Measurements from ENCODE around the gene METTL24.

METTL24 gene

GRCh38 chr6:110334423-110335180 lies 23.5 kb downstream of the METTL24 start:
- Histone ChIP-seq H3K4me3 (replicated peaks; ENCODE audit: insufficient read depth, low read length) (no peak overlapping the region), H3K27ac (replicated peaks) (no peak overlapping the region)
- no peak for DNase-seq (ENCODE audit: low read depth in 1 of 2, low spot score in 1 of 2)

GRCh38 chr6:110332281-110332680 lies 25.9 kb downstream of the METTL24 start:
- H3K4me3 ChIP-seq (replicated peaks; ENCODE audit: insufficient read depth, low read length): no peak overlapping the region
- no peak for DNase-seq (ENCODE audit: low read depth in 1 of 2, low spot score in 1 of 2)
- TF ChIP-seq REST (IDR thresholded peaks at IDR 0.05; ENCODE audit: insufficient replicate concordance, low read depth) (no peak), GABPA (IDR thresholded peaks at IDR 0.05; ENCODE audit: low read depth) (no peak), CTCF (IDR thresholded peaks at IDR 0.05; ENCODE audit: insufficient read depth, low read length) (no peak), SPI1 (IDR thresholded peaks at IDR 0.05; ENCODE audit: borderline replicate concordance, low read depth) (no peak), POLR2AphosphoS5 (IDR thresholded peaks at IDR 0.05; ENCODE audit: low read depth) (no peak)
- H3K27me3 ChIP-seq (ENCODE audit: insufficient read depth, poor library complexity, severe bottlenecking): no peaks in the 10 kb centered on the region
- H3K27ac ChIP-seq (replicated peaks): no peak overlapping the region

More at GRCh38 chr6:110334423-110335180, 23.5 kb downstream of the METTL24 start:
- TF ChIP-seq CTCF (IDR thresholded peaks at IDR 0.05; ENCODE audit: insufficient read depth, low read length) (no peak), POLR2AphosphoS5 (IDR thresholded peaks at IDR 0.05; ENCODE audit: low read depth) (no peak), REST (IDR thresholded peaks at IDR 0.05; ENCODE audit: insufficient replicate concordance, low read depth) (no peak), GABPA (IDR thresholded peaks at IDR 0.05; ENCODE audit: low read depth) (no peak), SPI1 (IDR thresholded peaks at IDR 0.05; ENCODE audit: borderline replicate concordance, low read depth) (no peak)
- peaks cover 3% of the 10 kb centered on the region for H3K27me3 ChIP-seq (ENCODE audit: insufficient read depth, poor library complexity, severe bottlenecking)

- no peak for DNase-seq (ENCODE audit: low read depth in 1 of 2, low spot score in 1 of 2)
- TF ChIP-seq SPI1 (IDR thresholded peaks at IDR 0.05; ENCODE audit: borderline replicate concordance, low read depth) (no peak), REST (IDR thresholded peaks at IDR 0.05; ENCODE audit: insufficient replicate concordance, low read depth) (no peak), CTCF (IDR thresholded peaks at IDR 0.05; ENCODE audit: insufficient read depth, low read length) (no peak), GABPA (IDR thresholded peaks at IDR 0.05; ENCODE audit: low read depth) (no peak), POLR2AphosphoS5 (IDR thresholded peaks at IDR 0.05; ENCODE audit: low read depth) (no peak)
- H3K4me3 ChIP-seq (replicated peaks; ENCODE audit: insufficient read depth, low read length): no peak overlapping the region
- H3K27me3 ChIP-seq (ENCODE audit: insufficient read depth, poor library complexity, severe bottlenecking): no peaks in the 10 kb centered on the region
- H3K27ac ChIP-seq (replicated peaks): no peak overlapping the region
Observed at GRCh38 chr6:110331816-110332215, 26.3 kb downstream of the METTL24 start.
